ENCODE results near the gene EIF6.
"Not testable (repeated sequence)": the region's sequence is repeated elsewhere in the genome, so short reads cannot be mapped to it uniquely, and the experiment has no call there.

Gene EIF6

GRCh38 chr20:35284267-35284991, at the start of gene EIF6:
EIF6 (minus strand) TSS chr20:35284772; CDS start chr20:35284487, 285 bp downstream.
- DNase-seq, result peak; percentile 72

GRCh38 chr20:35333606-35334005, 49.0 kb upstream of the EIF6 start:
- no peak for DNase-seq

DNA sequence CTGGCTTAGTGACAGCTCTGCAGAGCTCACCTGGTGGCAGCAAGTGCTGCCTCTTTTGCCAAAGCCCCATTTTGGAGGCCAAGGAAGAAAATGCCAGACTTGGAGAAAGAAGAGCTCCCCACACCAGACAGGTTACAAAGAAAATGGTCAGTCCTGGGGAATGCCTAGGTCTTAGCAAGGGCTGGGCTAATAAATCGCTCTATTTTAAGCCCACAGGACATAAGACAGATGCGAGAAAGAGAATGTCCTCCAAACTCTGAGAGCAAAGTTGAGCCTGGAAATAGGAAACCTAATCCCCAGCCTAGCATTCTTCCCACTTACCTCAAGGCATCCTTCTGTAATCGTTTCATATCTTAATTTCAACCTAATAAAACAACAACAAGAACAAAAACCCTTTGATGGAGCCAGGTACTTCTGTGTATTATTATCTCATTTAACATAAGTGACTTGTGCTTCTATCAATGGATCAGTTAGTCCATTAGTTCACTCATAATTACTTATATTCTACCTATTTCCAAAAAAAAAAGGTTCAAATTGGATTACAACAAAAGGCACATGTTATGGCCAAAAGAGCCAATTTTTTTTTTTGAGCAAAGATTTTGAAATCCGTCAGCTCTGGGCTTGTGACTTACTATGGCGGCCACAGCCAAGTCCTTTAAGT, 48.1 kb upstream of the EIF6 start:
- no peak for DNase-seq

- DNase-seq, result peak; percentile 22
Measured at GRCh38 chr20:35329435-35330139, 45.0 kb upstream of the EIF6 start.

DNA sequence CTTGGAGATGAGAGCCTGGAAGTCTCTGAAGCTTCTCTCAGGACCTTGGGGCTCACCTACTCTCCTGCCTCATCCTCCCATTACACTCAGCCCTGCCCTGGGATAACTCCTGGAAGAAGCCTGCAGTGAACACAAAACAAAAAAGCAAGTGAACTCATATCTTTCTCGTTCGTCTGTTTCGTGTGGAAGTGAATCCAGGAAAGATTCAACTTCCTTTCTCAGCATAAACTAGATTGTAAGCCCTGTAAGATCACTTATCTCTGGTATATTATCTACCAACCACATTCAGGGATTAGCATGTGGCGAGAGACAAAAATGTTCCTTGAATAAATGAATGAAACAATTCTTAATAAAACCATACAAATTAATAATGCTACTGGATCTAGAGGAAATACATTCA, 44.1 kb upstream of the EIF6 start:
- no peak for DNase-seq

GRCh38 chr20:35328095-35328685, 43.6 kb upstream of the EIF6 start:
- no peak for DNase-seq

- DNase-seq, result no peak
Measured at GRCh38 chr20:35327074-35327976, 42.8 kb upstream of the EIF6 start.

DNA sequence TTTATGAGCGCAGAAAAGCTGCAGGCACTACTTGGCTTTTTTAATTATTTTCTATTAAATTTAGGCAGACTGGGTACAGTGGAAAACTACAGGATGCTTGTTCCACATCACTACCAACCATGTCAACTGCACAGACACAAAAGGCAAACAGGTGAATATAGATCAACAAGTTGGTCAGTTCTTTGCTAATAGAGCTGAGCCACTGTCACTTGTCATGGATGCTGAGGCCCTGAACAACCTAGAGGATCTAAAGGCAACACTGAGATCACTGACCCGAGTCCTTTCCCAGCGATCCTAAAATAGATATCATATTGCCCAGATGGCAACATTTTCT, 42.1 kb upstream of the EIF6 start:
- no peak for DNase-seq

- DNase-seq, result no peak
Measured at GRCh38 chr20:35326021-35326739, 41.6 kb upstream of the EIF6 start.

DNA sequence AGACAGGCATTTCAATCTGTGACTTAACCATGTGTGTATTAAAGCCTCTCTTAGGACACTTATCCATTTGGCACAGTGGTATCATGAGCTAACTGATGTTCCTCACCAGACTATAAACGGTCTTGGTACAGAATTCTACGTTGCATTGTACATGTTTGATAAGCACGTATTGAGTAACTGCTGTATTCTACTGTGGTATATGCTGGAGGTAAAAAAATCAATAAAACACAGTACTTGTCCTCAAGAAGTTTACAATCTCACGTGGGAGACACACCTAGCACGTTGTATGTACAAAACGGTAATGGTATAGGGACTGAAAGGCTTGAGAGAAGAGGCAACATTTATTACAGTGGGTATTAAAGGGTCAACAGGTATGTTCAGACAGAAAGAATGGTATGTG, 40.8 kb upstream of the EIF6 start:
- no peak for DNase-seq

- DNase-seq, result no peak
Measured at GRCh38 chr20:35320396-35321126, 36.0 kb upstream of the EIF6 start.

DNA sequence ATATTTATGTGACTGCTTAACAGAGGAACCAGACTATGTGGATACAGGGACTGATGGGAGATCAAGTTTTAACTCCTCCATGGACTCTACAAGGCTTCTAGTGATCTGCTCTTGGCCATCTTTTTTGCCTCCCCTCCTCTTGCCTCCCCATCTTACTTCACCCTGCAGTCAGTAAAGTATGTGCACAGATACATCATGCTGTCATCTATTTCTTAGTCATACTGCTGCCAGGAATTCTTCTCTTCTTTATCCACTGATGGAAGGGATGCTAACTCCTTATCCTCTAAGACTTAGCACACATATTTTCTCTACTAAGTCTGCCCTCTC, 35.3 kb upstream of the EIF6 start:
- no peak for DNase-seq

GRCh38 chr20:35319192-35319870, 34.8 kb upstream of the EIF6 start:
- DNase-seq, result no peak

GRCh38 chr20:35318502-35319157, 34.1 kb upstream of the EIF6 start:
- DNase-seq, result no peak

DNA sequence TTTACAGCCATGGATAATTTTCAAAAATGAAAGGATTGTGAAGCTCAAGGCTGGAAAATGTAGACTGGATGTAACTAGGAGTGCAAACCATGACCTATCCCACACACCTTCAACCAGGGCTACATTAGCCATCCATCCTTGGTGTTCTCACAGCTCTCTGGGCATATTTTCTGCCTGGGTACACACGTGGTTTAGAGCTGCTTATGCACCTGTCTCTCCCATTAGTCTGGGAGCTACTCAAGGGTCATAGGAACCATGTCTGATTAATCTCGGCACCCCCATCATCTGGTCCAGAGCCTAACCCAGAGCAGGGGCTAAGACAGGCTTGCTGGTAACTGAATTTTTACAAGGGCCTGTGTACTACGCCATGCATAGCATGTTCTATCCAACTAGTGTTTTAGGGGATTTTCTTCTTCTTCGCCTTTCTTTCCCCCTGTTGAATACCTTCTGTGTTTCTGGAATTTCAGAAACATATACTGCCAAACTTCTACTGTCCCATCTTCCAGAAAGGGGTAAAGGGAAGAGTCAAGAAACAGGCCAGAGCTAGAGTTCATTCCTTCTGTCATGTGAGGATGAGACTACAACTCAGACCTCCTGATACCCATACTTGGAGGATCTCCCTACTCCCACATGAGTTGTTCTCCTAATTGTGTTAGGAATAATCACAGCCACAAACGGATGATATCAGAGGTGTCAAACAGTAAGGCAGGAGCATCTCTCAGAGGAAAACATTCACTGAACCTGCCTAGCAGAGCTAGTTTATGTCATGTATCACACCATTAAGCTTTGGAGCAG, 33.0 kb upstream of the EIF6 start:
- no peak for DNase-seq

- DNase-seq, result no peak
Measured at GRCh38 chr20:35316086-35316485, 31.5 kb upstream of the EIF6 start.

DNA sequence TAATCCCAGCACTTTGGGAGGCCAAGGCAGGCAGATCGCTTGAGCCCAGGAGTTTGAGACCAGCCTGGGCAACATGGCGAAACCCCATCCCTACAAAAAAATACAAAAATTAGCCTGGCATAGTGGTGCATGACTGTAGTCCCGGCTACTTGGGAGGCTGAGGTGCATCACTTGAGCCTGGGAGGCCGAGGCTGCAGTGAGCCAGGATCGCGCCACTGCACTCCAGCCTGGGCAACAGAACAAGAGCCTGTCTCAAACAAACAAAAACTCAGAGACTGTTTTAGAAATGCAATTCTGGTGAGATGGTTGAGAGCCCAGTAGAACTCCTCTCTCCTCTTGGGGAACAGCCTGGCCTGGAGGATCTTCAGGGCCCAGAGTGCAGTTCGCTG, 31.1 kb upstream of the EIF6 start:
- DNase-seq, result not testable (repeated sequence)

DNA sequence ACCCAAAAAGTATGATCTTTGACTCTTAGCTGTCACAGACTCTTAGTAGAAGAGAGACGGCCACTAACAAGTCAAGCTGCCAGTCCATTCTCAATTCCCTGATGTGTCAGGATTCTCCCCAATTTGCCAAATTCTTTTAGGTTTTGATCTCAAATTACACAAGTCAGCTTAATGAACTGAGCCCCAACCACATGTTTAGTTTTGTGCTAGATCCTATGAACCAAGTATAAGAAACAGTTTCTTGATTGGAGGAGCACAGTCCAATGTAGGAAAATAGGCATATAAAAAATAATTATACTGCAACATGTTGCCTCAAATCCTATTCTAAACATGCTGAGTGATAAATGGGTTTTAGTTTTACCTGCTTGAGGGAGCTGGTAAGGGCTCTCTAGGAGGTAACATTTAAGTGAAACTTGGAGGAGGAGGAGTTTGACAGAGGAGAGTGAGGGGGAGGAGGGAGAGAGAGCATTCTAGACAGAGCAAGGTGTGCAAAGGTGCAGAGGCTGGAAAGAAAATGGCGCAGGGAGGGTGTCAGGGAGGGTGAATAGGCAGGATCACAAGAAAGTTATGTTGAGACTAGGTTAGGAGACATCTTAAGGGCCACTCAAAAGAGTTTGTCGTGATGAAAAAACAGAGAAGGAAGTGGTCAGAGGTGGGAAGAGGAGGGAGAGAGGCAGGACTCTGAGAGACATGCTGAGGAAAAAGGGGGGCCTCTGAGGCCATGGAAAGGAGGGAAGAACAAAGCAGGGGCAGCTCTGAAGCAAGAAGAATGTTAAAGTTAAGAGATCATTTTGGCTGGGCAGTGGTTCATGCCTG, 30.5 kb upstream of the EIF6 start:
- DNase-seq, result no peak

DNA sequence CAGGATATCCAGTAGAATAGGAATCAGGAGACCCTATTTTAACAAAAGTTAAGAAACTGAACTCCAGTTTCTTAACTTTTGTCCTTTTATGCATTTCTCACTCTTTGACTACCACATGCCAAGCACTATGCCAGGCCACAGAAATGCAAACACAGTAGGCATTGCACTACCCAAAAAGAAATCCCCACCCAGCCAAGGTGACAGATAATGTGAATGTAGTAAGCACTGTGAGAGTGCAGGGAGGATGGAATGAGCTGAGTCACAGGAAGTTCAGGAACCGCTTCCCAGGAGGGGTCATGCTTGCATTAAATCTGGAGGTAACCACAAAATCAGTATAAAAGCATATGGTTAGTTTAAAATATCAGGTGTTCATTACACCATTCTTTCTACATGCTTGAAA, 27.7 kb upstream of the EIF6 start:
- no peak for DNase-seq

Measured in activated CD8-positive, alpha-beta memory T cell treated with anti-CD3 and anti-CD28 coated beads, Interleukin-2, amount 50 U/mL, for 4 hours (primary cell).